WTC11 (cell line): Measurements from ENCODE around the gene MRLN. TPM values are rescaled to one million over a fixed set of nuclear protein-coding genes. Genes with fewer than 3 reads are reported as not detected.

ENCODE experiments used
- ATAC-seq: fragments of 200-7000 bp; cut with Tn5 transposase; 2 replicates; pipeline ENCODE4 v1.10.0; 2021; ENCODE audit warnings: mild to moderate bottlenecking, moderate library complexity
- CTCF ChIA-PET: fragments of 300-600 bp; sonication (Branson Sonifier 250); formaldehyde crosslinking; loops from one replicate; lab custom pipeline; 2021; ENCODE audit warnings: antibody characterized with exemption; lab: Charles Lee
- POLR2A ChIA-PET: fragments of 350-600 bp; sonication (Branson Sonifier 250); formaldehyde crosslinking; loops from one replicate; lab custom pipeline; 2021; ENCODE audit warnings: antibody characterized with exemption; lab: Charles Lee
- DNase-seq: peaks from one replicate; pipeline ENCODE4 v3.0.0; 2021; ENCODE audit warnings: low spot score
- H3K27ac Mint-ChIP-seq: 2 replicates; pipeline ENCODE4 v1.8.0; 2021; ENCODE audit warnings: mixed read lengths
- H3K27me3 Mint-ChIP-seq: 2 replicates; pipeline ENCODE4 v1.8.0; 2021; ENCODE audit warnings: low read depth, mild to moderate bottlenecking, moderate library complexity, mixed read lengths
- H3K36me3 Mint-ChIP-seq: 2 replicates; pipeline ENCODE4 v1.8.0; 2021; ENCODE audit warnings: mixed read lengths
- H3K4me1 Mint-ChIP-seq: 2 replicates; pipeline ENCODE4 v1.8.0; 2022; ENCODE audit warnings: mixed read lengths
- H3K4me3 Mint-ChIP-seq: 2 replicates; pipeline ENCODE4 v1.8.0; 2021; ENCODE audit warnings: mild to moderate bottlenecking, moderate library complexity, mixed read lengths
- H3K9me3 Mint-ChIP-seq: 2 replicates; pipeline ENCODE4 v1.8.0; 2021; ENCODE audit warnings: mixed read lengths
- AR ChIP-seq: fragments of 250-450 bp; sonication (Bioruptor Pico); IDR thresholded peaks from 2 replicates; pipeline ENCODE4 v1.9.0; 2021; ENCODE audit warnings: mild to moderate bottlenecking
- CTCF ChIP-seq: fragments of 200-600 bp; IDR thresholded peaks from 2 replicates; pipeline ENCODE4 v1.8.0; 2022; ENCODE audit warnings: antibody characterized with exemption
- ELF4 ChIP-seq: sonication (generic); formaldehyde crosslinking; IDR thresholded peaks from 2 replicates; pipeline ENCODE4 v1.8.1; 2022; ENCODE audit warnings: low read depth, mild to moderate bottlenecking, moderate library complexity, missing genetic modification reagents
- ERG ChIP-seq: fragments of 250-450 bp; sonication (Bioruptor Pico); IDR thresholded peaks from 2 replicates; pipeline ENCODE4 v1.8.0; 2021; ENCODE audit warnings: mild to moderate bottlenecking
- FOXJ3 ChIP-seq: sonication (generic); formaldehyde crosslinking; IDR thresholded peaks from 2 replicates; pipeline ENCODE4 v1.9.0; 2021; ENCODE audit warnings: missing genetic modification reagents, mild to moderate bottlenecking, borderline replicate concordance
- FOXP1 ChIP-seq: sonication (generic); formaldehyde crosslinking; IDR thresholded peaks from 2 replicates; pipeline ENCODE4 v1.8.0; 2022; ENCODE audit warnings: missing genetic modification reagents, mild to moderate bottlenecking, moderate library complexity, borderline replicate concordance
- GABPB1 ChIP-seq: sonication (generic); formaldehyde crosslinking; IDR thresholded peaks from 2 replicates; pipeline ENCODE4 v1.8.1; 2023; ENCODE audit warnings: mild to moderate bottlenecking, missing genetic modification reagents
- JUN ChIP-seq: sonication (generic); formaldehyde crosslinking; IDR thresholded peaks from 2 replicates; pipeline ENCODE4 v1.8.0; 2023; ENCODE audit warnings: mild to moderate bottlenecking, missing genetic modification reagents
- NR1H2 ChIP-seq: sonication (generic); formaldehyde crosslinking; IDR thresholded peaks from 2 replicates; pipeline ENCODE4 v1.9.0; 2021; ENCODE audit warnings: mild to moderate bottlenecking, moderate library complexity, missing genetic modification reagents
- ZNF532 ChIP-seq: fragments of 250-450 bp; sonication (Bioruptor Pico); IDR thresholded peaks from 2 replicates; pipeline ENCODE4 v1.9.0; 2021; ENCODE audit warnings: mild to moderate bottlenecking, borderline replicate concordance
- total RNA-seq: library from RNA; stranded (reverse); gene quantifications from 3 replicates; pipeline ENCODE4 v1.2.3, GENCODE V29; 2021
- TF ChIP-seq, protein P1 (sequence below): sonication (generic); formaldehyde crosslinking; IDR thresholded peaks from 2 replicates; pipeline ENCODE4 v1.8.1; 2023; ENCODE audit warnings: mild to moderate bottlenecking, missing genetic modification reagents
- TF ChIP-seq, protein P2 (sequence below): sonication (generic); formaldehyde crosslinking; IDR thresholded peaks from 2 replicates; pipeline ENCODE4 v1.8.1; 2022; ENCODE audit warnings: missing genetic modification reagents, borderline replicate concordance
- TF ChIP-seq, protein P3 (sequence below): sonication (generic); formaldehyde crosslinking; conservative IDR thresholded peaks from 2 replicates; pipeline ENCODE4 v1.8.1; 2022; ENCODE audit warnings: mild to moderate bottlenecking, missing genetic modification reagents
- TF ChIP-seq, protein P4 (sequence below): sonication (generic); formaldehyde crosslinking; IDR thresholded peaks from 2 replicates; pipeline ENCODE4 v1.8.0; 2023; ENCODE audit warnings: missing genetic modification reagents
- TF ChIP-seq, protein P5 (sequence below): sonication (generic); formaldehyde crosslinking; IDR thresholded peaks from 2 replicates; pipeline ENCODE4 v1.8.1; 2023; ENCODE audit warnings: mild to moderate bottlenecking, missing genetic modification reagents, moderate library complexity

The MRLN gene
- total RNA-seq, 1 experiment from 2014 or later = not detected

GRCh38 chr10:59754951-59755350, 1.7 kb upstream of the MRLN start (continued):
- TF ChIP-seq, protein P1, sequence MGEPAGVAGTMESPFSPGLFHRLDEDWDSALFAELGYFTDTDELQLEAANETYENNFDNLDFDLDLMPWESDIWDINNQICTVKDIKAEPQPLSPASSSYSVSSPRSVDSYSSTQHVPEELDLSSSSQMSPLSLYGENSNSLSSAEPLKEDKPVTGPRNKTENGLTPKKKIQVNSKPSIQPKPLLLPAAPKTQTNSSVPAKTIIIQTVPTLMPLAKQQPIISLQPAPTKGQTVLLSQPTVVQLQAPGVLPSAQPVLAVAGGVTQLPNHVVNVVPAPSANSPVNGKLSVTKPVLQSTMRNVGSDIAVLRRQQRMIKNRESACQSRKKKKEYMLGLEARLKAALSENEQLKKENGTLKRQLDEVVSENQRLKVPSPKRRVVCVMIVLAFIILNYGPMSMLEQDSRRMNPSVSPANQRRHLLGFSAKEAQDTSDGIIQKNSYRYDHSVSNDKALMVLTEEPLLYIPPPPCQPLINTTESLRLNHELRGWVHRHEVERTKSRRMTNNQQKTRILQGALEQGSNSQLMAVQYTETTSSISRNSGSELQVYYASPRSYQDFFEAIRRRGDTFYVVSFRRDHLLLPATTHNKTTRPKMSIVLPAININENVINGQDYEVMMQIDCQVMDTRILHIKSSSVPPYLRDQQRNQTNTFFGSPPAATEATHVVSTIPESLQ = no peak
- no peak for TF ChIP-seq ERG (CRISPR knock-in tag)
- no peak for TF ChIP-seq GABPB1 (CRISPR knock-in tag)

DNA sequence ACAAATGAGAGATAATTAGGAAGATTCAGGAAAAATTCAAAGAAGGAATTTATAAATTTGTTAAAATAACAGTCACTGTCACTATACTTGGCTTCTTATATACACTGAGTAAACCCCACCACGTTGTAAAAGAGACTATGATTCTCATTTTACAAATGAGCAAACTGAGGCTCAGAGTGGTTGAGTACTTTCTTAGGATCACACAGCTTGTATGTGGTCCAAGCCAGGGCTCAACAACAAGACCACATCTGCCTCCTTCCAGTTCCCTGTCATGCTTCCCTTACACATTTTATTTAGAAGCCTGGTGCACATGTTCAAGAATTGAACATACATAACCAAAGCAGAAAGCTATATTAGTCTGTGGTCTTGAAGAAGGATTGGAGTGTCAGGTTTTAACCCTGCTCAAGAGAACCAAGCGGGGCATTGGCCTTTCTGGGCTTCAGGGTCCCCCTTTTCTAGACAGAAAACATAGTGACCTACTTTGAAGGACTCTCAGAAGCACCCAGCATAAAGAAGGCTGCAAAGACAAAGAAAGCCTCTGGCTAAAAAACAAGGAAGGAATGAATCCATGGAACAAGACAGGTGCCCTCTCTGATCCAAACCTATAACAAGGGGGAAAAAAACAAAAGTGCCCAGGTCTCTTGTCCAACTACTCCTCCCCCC, 846 bp downstream of the MRLN start:
- Mint-ChIP-seq H3K36me3 (no peaks in the 10 kb centered on the region), H3K9me3 (no peaks in the 10 kb centered on the region), H3K4me1 (peaks cover 4% of the 10 kb centered on the region), H3K27ac (no peak overlapping the region), H3K27me3 (no peaks in the 10 kb centered on the region), H3K4me3 (no peak overlapping the region)
- POLR2A ChIA-PET = no interaction called here
- CTCF ChIA-PET = no interaction called here
- DNase-seq (no peak), ATAC-seq (no peak)
- TF ChIP-seq ZNF532 = no peak
- TF ChIP-seq NR1H2 = no peak
- no peak for TF ChIP-seq ELF4
- TF ChIP-seq, protein P2, sequence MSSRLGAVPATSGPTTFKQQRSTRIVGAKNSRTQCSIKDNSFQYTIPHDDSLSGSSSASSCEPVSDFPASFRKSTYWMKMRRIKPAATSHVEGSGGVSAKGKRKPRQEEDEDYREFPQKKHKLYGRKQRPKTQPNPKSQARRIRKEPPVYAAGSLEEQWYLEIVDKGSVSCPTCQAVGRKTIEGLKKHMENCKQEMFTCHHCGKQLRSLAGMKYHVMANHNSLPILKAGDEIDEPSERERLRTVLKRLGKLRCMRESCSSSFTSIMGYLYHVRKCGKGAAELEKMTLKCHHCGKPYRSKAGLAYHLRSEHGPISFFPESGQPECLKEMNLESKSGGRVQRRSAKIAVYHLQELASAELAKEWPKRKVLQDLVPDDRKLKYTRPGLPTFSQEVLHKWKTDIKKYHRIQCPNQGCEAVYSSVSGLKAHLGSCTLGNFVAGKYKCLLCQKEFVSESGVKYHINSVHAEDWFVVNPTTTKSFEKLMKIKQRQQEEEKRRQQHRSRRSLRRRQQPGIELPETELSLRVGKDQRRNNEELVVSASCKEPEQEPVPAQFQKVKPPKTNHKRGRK (CRISPR knock-in tag) = no peak
- no peak for TF ChIP-seq FOXJ3 (CRISPR knock-in tag)
- TF ChIP-seq, protein P3, sequence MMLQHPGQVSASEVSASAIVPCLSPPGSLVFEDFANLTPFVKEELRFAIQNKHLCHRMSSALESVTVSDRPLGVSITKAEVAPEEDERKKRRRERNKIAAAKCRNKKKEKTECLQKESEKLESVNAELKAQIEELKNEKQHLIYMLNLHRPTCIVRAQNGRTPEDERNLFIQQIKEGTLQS = no peak
- TF ChIP-seq, protein P1 = no peak
- no peak for TF ChIP-seq FOXP1 (CRISPR knock-in tag)
- TF ChIP-seq JUN (CRISPR knock-in tag) = no peak
- TF ChIP-seq, protein P4, sequence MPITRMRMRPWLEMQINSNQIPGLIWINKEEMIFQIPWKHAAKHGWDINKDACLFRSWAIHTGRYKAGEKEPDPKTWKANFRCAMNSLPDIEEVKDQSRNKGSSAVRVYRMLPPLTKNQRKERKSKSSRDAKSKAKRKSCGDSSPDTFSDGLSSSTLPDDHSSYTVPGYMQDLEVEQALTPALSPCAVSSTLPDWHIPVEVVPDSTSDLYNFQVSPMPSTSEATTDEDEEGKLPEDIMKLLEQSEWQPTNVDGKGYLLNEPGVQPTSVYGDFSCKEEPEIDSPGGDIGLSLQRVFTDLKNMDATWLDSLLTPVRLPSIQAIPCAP = no peak
- TF ChIP-seq CTCF = no peak
- TF ChIP-seq, protein P5, sequence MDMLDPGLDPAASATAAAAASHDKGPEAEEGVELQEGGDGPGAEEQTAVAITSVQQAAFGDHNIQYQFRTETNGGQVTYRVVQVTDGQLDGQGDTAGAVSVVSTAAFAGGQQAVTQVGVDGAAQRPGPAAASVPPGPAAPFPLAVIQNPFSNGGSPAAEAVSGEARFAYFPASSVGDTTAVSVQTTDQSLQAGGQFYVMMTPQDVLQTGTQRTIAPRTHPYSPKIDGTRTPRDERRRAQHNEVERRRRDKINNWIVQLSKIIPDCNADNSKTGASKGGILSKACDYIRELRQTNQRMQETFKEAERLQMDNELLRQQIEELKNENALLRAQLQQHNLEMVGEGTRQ = no peak
- no peak for TF ChIP-seq AR (CRISPR knock-in tag)
